NCI-H2227 treated with DMSO at 0.1 percent for 48 hours (cell line): ENCODE measurements around the gene MISP.
A peak's percentile ranks its signal among the peaks of the same experiment; 100 is the strongest.
"Not testable (repeated sequence)": the region's sequence is repeated elsewhere in the genome, so short reads cannot be mapped to it uniquely, and the experiment has no call there.

Experiments
- DNase-seq: peaks from one replicate; lab custom pipeline; 2025; lab: John Stamatoyannopoulos, UW

MISP gene

GRCh38 chr19:750640-751423 is at the start of gene MISP:
Gene MISP, plus strand, starts transcription at chr19:751112. Its CDS starts 5,835 bp downstream, at chr19:756947.
- DNase-seq: no peak

- DNase-seq: not testable (repeated sequence)
Observed at GRCh38 chr19:702847-703246, 48.1 kb upstream of the MISP start.

- no peak for DNase-seq
Observed at GRCh38 chr19:703329-703650, 47.6 kb upstream of the MISP start.

- DNase-seq: no peak
Observed at GRCh38 chr19:703651-704446, 47.1 kb upstream of the MISP start.

GRCh38 chr19:704447-704741 is 46.5 kb upstream of the MISP start:
- no peak for DNase-seq

- peak; percentile 9 for DNase-seq
Observed at GRCh38 chr19:708154-709143, 42.5 kb upstream of the MISP start, which contains the start of gene PALM. Gene PALM, plus strand, starts transcription at chr19:708935. Its CDS starts 212 bp downstream, at chr19:709147.

- no peak for DNase-seq
Observed at GRCh38 chr19:709196-709964, 41.5 kb upstream of the MISP start.

GRCh38 chr19:709965-710571 is 40.8 kb upstream of the MISP start:
- no peak for DNase-seq

- no peak for DNase-seq
Observed at GRCh38 chr19:710767-711166, 40.1 kb upstream of the MISP start.

- no peak for DNase-seq
Observed at GRCh38 chr19:711254-711653, 39.7 kb upstream of the MISP start.

- DNase-seq: no peak
Observed at GRCh38 chr19:715347-715746, 35.6 kb upstream of the MISP start.

- no peak for DNase-seq
Observed at GRCh38 chr19:718251-718951, 32.5 kb upstream of the MISP start.

GRCh38 chr19:718991-719512 is 31.9 kb upstream of the MISP start:
- DNase-seq: no peak

- DNase-seq: peak; percentile 20
Observed at GRCh38 chr19:719636-720344, 31.1 kb upstream of the MISP start.

- no peak for DNase-seq
Observed at GRCh38 chr19:720345-721160, 30.4 kb upstream of the MISP start.

- no peak for DNase-seq
Observed at GRCh38 chr19:722553-723101, 28.3 kb upstream of the MISP start.

- no peak for DNase-seq
Observed at GRCh38 chr19:723247-723646, 27.7 kb upstream of the MISP start.

GRCh38 chr19:723714-724113 is 27.2 kb upstream of the MISP start:
- DNase-seq: no peak
